NCI-H524 (cell line): ENCODE results near the gene ENDOD1.

Experiments used
- DNase-seq, 2 experiments: peaks; one replicate each; lab custom pipeline; 2025; lab: John Stamatoyannopoulos, UW

The ENDOD1 gene

GRCh38 chr11:95076981-95077380, 12.7 kb upstream of the ENDOD1 start:
- DNase-seq, result peak; percentile 85 to 92

- DNase-seq, result peak; percentile 18 to 65
These were observed 11.1 kb upstream of the ENDOD1 start for GRCh38 chr11:95078526-95078925.

- DNase-seq, result no peak
These were observed 8.6 kb upstream of the ENDOD1 start for GRCh38 chr11:95081010-95081409.

GRCh38 chr11:95081412-95081811, 8.2 kb upstream of the ENDOD1 start:
- DNase-seq, result no peak

GRCh38 chr11:95082576-95083001, 7.1 kb upstream of the ENDOD1 start:
- DNase-seq, result no peak

- no peak for DNase-seq
These were observed 5.1 kb upstream of the ENDOD1 start for GRCh38 chr11:95084509-95084908.

- no peak for DNase-seq
These were observed 4.4 kb upstream of the ENDOD1 start for GRCh38 chr11:95085117-95085816.

GRCh38 chr11:95086151-95086550, 3.5 kb upstream of the ENDOD1 start:
- DNase-seq, result no peak

- DNase-seq, result no peak
These were observed 2.6 kb upstream of the ENDOD1 start for GRCh38 chr11:95086836-95087570.

GRCh38 chr11:95088946-95089619, 563 bp upstream of the ENDOD1 start:
- no peak for DNase-seq

GRCh38 chr11:95091663-95092180, 2.1 kb downstream of the ENDOD1 start:
- no peak for DNase-seq

GRCh38 chr11:95092549-95093324, 3.1 kb downstream of the ENDOD1 start:
- no peak for DNase-seq

GRCh38 chr11:95093548-95093947, 3.9 kb downstream of the ENDOD1 start:
- no peak for DNase-seq

- DNase-seq, result no peak
These were observed 6.4 kb downstream of the ENDOD1 start for GRCh38 chr11:95095858-95096587.

- no peak for DNase-seq
These were observed 7.6 kb downstream of the ENDOD1 start for GRCh38 chr11:95097209-95097608.

GRCh38 chr11:95098826-95099225, 9.2 kb downstream of the ENDOD1 start:
- no peak for DNase-seq

- no peak for DNase-seq
These were observed 10.6 kb downstream of the ENDOD1 start for GRCh38 chr11:95100191-95100648.

GRCh38 chr11:95100856-95101507, 11.3 kb downstream of the ENDOD1 start:
- DNase-seq, result no peak

- DNase-seq, result peak in 1 of 2 experiments; percentile 34
These were observed 12.3 kb downstream of the ENDOD1 start for GRCh38 chr11:95101935-95102334.

GRCh38 chr11:95102733-95103132, 13.1 kb downstream of the ENDOD1 start:
- DNase-seq, result no peak

- no peak for DNase-seq
These were observed 14.1 kb downstream of the ENDOD1 start for GRCh38 chr11:95103701-95104100.
